Coronary artery (tissue), 2 donors: ENCODE data around the gene NRGN.

Source experiments
- DNase-seq: peaks from one replicate; pipeline ENCODE4 v3.0.0-alpha.2; 2017; ENCODE audit warnings: low spot score
- H3K27ac ChIP-seq, 2 donors: fragments of 200-600 bp; sonication (generic); one replicate each; pipeline ENCODE4 v1.5.1; 2016 to 2019
- H3K4me3 ChIP-seq: fragments of 200-600 bp; sonication (generic); 2 replicates; pipeline ENCODE4 v1.5.1; 2016; ENCODE audit warnings: mild to moderate bottlenecking, moderate library complexity
- CTCF ChIP-seq: fragments of 200-600 bp; sonication (generic); IDR thresholded peaks from one replicate; pipeline ENCODE4 v1.5.1; 2019; ENCODE audit warnings: antibody characterized with exemption

NRGN gene

GRCh38 chr11:124756033-124756752, 16.5 kb downstream of the NRGN start:
- no peak for TF ChIP-seq CTCF
- DNase-seq = no peak
- peak overlapping the region; percentile 2 for H3K4me3 ChIP-seq
- H3K27ac ChIP-seq = peak overlapping the region in 1 of 2 donors; percentile 50

- DNase-seq = no peak
- Histone ChIP-seq H3K4me3 (peak overlapping the region; percentile 2), H3K27ac (peak overlapping the region in 1 of 2 donors; percentile 50)
- TF ChIP-seq CTCF = no peak
These were observed 17.0 kb downstream of the NRGN start for GRCh38 chr11:124756753-124757227.

GRCh38 chr11:124757320-124757719, 17.6 kb downstream of the NRGN start:
- Histone ChIP-seq H3K27ac (peak overlapping the region in 1 of 2 donors; percentile 9), H3K4me3 (peak overlapping the region; percentile 15)
- no peak for TF ChIP-seq CTCF
- no peak for DNase-seq

GRCh38 chr11:124758355-124759265, 18.9 kb downstream of the NRGN start:
- Histone ChIP-seq H3K27ac (peak overlapping the region; percentile 94 to 99), H3K4me3 (peak overlapping the region; percentile 92)
- DNase-seq = no peak
- TF ChIP-seq CTCF = peak; percentile 79

GRCh38 chr11:124759266-124760204, 19.8 kb downstream of the NRGN start:
- DNase-seq = peak; percentile 75
- no peak for TF ChIP-seq CTCF
- Histone ChIP-seq H3K4me3 (peak overlapping the region; percentile 92), H3K27ac (peak overlapping the region; percentile 94 to 99)

- no peak for DNase-seq
- TF ChIP-seq CTCF = no peak
- peak overlapping the region; percentile 94 to 99 for H3K27ac ChIP-seq
- peak overlapping the region; percentile 92 for H3K4me3 ChIP-seq
These were observed 20.5 kb downstream of the NRGN start for GRCh38 chr11:124760205-124760652.
